PFSK-1 (cell line): ENCODE results near the gene MTIF3.

Experiments
- POLR2AphosphoS5 ChIP-seq: IDR thresholded peaks from 2 replicates; pipeline ENCODE4 v1.6.1; 2012; ENCODE audit warnings: low read depth, mild to moderate bottlenecking, control low read depth, low read length, moderate library complexity
- SIN3A ChIP-seq: IDR thresholded peaks from 2 replicates; pipeline ENCODE4 v1.6.1; 2012; ENCODE audit warnings: mild to moderate bottlenecking, low read length, moderate library complexity, borderline replicate concordance; ENCODE audit not compliant: insufficient read depth
- TAF1 ChIP-seq: IDR thresholded peaks from 2 replicates; pipeline ENCODE4 v1.6.1; 2012; ENCODE audit warnings: low read length, control low read depth, borderline replicate concordance; ENCODE audit not compliant: insufficient read depth
- TF ChIP-seq, protein P1 (sequence below), 2 experiments: IDR thresholded peaks; 2 replicates each; pipeline versions ENCODE4 v1.6.1 to v1.8.0; 2011 to 2012; ENCODE audit warnings: low read depth in 2 of 2, low read length in 2 of 2, control low read depth in 1 of 2, inconsistent platforms in 1 of 2, mild to moderate bottlenecking in 1 of 2, moderate library complexity in 1 of 2; ENCODE audit not compliant: insufficient read depth in 1 of 2

DNA sequence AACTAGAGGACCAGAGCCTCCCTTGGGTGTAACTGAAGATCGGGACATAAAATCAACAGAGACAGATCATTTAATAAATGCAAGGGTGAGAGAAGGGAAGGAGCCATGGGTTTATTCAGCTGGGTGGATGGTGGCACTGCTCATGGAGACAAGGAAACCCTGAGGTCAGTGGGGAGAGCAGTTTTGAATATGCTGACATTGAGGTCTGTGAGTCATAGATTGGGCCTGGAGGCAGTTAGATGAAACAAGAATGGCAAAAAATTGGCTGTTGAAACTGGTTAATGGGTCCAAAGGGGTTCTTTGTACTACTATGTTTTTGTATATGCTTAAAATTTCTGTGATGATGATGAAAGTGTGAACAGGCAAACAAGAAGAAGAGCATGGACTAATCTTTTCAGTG is 31.0 kb downstream of the MTIF3 start:
- TF ChIP-seq TAF1 (no peak), SIN3A (no peak), POLR2AphosphoS5 (no peak)
- TF ChIP-seq, protein P1, sequence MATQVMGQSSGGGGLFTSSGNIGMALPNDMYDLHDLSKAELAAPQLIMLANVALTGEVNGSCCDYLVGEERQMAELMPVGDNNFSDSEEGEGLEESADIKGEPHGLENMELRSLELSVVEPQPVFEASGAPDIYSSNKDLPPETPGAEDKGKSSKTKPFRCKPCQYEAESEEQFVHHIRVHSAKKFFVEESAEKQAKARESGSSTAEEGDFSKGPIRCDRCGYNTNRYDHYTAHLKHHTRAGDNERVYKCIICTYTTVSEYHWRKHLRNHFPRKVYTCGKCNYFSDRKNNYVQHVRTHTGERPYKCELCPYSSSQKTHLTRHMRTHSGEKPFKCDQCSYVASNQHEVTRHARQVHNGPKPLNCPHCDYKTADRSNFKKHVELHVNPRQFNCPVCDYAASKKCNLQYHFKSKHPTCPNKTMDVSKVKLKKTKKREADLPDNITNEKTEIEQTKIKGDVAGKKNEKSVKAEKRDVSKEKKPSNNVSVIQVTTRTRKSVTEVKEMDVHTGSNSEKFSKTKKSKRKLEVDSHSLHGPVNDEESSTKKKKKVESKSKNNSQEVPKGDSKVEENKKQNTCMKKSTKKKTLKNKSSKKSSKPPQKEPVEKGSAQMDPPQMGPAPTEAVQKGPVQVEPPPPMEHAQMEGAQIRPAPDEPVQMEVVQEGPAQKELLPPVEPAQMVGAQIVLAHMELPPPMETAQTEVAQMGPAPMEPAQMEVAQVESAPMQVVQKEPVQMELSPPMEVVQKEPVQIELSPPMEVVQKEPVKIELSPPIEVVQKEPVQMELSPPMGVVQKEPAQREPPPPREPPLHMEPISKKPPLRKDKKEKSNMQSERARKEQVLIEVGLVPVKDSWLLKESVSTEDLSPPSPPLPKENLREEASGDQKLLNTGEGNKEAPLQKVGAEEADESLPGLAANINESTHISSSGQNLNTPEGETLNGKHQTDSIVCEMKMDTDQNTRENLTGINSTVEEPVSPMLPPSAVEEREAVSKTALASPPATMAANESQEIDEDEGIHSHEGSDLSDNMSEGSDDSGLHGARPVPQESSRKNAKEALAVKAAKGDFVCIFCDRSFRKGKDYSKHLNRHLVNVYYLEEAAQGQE (IDR thresholded peaks at IDR 0.05; ENCODE audit: insufficient read depth in 1 of 2, low read depth in 2 of 2, low read length in 2 of 2), result no peak
